Neutrophil (primary cell): ENCODE measurements around the gene FANK1.

Experiments used
- H3K27ac ChIP-seq: fragments of 200-600 bp; sonication (generic); 2 replicates; pipeline ENCODE4 v1.5.1; 2016; ENCODE audit warnings: mild to moderate bottlenecking, moderate library complexity
- H3K27me3 ChIP-seq: fragments of 200-600 bp; sonication (generic); 2 replicates; pipeline ENCODE4 v1.6.0; 2016; ENCODE audit warnings: mild to moderate bottlenecking
- H3K36me3 ChIP-seq: fragments of 200-600 bp; sonication (generic); 2 replicates; pipeline ENCODE4 v1.5.1; 2017
- H3K4me1 ChIP-seq, 2 experiments: fragments of 200-600 bp in 1 of 2; sonication (generic) in 1 of 2; 1 replicate in 1 of 2; 2 replicates in 1 of 2; pipeline versions ENCODE4 v1.5.1 to v1.6.1; 2013 to 2016; ENCODE audit warnings: low read depth in 1 of 2, low read length in 1 of 2, mild to moderate bottlenecking in 1 of 2, moderate library complexity in 1 of 2; ENCODE audit not compliant: control insufficient read depth in 1 of 2, insufficient read depth in 1 of 2
- H3K4me3 ChIP-seq, 2 experiments: fragments of 200-600 bp in 1 of 2; sonication (generic) in 1 of 2; 1 replicate in 1 of 2; 2 replicates in 1 of 2; pipeline ENCODE4 v1.5.1; 2013 to 2016; ENCODE audit warnings: low read depth in 1 of 2, low read length in 1 of 2, mild to moderate bottlenecking in 1 of 2, moderate library complexity in 1 of 2
- H3K9me3 ChIP-seq: fragments of 200-600 bp; sonication (generic); 2 replicates; pipeline ENCODE4 v1.5.1; 2016
- TF ChIP-seq, protein P1 (sequence below): fragments of 200-600 bp; sonication (generic); IDR thresholded peaks from 2 replicates; pipeline ENCODE4 v1.5.1; 2016; ENCODE audit warnings: antibody characterized with exemption

FANK1 gene

DNA sequence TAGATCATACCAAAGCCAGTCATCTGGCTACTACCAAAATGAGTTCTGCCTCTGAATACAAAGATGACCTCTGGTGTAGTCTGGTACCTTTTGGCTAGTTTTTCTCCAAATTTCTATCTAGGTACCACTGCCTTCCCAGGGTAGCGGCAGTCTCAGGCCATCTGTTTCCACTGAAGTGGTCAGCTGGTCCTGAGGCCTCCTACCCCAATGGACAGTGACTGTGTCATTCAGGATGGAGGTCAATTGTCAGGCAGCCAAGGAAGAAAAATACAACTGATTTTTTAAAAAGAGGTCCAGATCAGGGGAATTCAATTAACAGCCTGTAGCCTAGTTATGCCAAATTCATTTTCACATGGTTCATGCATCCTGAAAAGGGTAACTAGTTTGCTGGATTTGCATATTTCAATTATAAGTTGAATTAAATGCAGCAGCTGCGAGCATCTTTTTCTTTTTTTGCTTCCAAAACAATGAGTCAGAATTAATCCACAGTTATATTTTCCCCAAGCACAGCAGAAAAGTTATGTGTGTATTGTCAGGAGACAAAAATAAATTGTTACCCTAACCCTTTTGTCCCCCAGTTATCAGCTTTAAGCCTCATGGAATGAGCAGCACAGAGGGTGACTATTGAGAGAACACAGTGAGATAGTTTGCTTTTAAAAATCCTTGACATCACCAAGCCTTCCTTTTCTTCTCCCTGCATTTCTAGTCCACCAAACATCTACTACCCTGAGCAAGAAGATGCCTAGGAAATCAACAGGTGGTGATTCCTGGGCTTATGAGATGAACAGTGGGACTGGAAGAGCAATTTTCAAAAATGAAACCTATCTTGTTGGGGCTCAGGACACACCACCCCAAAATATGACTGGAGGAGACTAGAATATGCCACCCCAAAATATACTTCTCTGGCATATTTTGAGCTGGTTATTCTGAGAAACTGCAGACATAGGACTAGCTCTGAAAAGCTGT lies 45.3 kb upstream of the FANK1 start:
- H3K36me3 ChIP-seq: peaks cover 23% of the 10 kb centered on the region

DNA sequence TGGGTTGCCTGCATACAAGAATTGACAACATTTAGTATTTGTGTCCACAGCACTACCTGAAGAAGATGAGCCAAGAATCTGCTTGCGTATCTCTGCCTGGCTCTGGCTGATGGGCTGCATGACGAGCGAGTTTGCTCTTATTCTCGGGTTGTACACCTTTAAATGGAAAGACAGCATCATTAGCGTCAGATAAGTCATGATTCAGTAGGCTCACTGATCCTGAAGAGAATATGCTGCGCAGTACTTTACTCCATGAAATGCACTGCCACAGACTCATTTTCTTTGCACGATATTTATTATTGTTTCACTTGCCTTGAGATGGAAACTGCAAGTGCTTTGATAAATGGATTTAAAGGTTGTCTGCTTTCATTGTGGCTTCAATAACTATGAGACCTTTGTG lies 43.9 kb upstream of the FANK1 start:
- TF ChIP-seq, protein P1, sequence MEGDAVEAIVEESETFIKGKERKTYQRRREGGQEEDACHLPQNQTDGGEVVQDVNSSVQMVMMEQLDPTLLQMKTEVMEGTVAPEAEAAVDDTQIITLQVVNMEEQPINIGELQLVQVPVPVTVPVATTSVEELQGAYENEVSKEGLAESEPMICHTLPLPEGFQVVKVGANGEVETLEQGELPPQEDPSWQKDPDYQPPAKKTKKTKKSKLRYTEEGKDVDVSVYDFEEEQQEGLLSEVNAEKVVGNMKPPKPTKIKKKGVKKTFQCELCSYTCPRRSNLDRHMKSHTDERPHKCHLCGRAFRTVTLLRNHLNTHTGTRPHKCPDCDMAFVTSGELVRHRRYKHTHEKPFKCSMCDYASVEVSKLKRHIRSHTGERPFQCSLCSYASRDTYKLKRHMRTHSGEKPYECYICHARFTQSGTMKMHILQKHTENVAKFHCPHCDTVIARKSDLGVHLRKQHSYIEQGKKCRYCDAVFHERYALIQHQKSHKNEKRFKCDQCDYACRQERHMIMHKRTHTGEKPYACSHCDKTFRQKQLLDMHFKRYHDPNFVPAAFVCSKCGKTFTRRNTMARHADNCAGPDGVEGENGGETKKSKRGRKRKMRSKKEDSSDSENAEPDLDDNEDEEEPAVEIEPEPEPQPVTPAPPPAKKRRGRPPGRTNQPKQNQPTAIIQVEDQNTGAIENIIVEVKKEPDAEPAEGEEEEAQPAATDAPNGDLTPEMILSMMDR: no peak
- no peak overlapping the region for H3K27ac ChIP-seq
- no peaks in the 10 kb centered on the region for H3K4me1 ChIP-seq
- H3K36me3 ChIP-seq: peaks cover 23% of the 10 kb centered on the region
- H3K9me3 ChIP-seq: no peaks in the 10 kb centered on the region
- no peak overlapping the region for H3K4me3 ChIP-seq
- H3K27me3 ChIP-seq: no peaks in the 10 kb centered on the region

More for the DNA sequence above, 45.3 kb upstream of the FANK1 start:
- Histone ChIP-seq H3K4me3 (no peak overlapping the region), H3K4me1 (no peaks in the 10 kb centered on the region), H3K27me3 (no peaks in the 10 kb centered on the region), H3K27ac (no peak overlapping the region), H3K9me3 (no peaks in the 10 kb centered on the region)
- TF ChIP-seq, protein P1: no peak

DNA sequence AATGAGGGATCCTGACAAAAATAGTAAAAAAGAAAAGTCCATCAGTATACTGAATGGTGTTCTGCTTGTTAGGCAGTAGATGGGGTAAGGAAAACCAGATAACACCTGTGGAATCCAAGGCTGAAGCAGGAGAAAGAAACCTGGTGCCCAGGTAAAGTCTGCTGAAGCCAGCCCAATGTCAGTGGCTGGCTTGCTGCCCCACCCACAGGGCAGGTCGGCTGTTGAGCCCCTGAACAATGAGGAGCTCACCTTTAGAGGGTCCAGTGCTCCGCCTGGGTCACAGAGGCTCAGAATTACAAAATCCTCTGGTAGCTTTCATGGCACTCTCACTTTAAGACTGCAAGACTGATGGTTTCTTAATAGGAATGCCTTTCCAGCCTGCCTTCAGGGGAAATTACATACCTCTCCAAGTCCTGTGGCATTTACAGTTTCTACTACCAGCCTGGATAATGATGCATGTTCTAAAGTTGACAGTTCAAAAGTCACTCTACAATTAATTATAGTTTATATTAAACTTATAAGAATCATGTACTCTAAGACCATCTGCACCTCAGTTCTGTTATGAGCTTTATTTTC lies 39.1 kb upstream of the FANK1 start:
- Histone ChIP-seq H3K4me3 (no peak overlapping the region), H3K9me3 (no peaks in the 10 kb centered on the region), H3K4me1 (no peaks in the 10 kb centered on the region), H3K27ac (no peak overlapping the region), H3K27me3 (no peaks in the 10 kb centered on the region), H3K36me3 (peaks cover 8% of the 10 kb centered on the region)
- TF ChIP-seq, protein P1: no peak

DNA sequence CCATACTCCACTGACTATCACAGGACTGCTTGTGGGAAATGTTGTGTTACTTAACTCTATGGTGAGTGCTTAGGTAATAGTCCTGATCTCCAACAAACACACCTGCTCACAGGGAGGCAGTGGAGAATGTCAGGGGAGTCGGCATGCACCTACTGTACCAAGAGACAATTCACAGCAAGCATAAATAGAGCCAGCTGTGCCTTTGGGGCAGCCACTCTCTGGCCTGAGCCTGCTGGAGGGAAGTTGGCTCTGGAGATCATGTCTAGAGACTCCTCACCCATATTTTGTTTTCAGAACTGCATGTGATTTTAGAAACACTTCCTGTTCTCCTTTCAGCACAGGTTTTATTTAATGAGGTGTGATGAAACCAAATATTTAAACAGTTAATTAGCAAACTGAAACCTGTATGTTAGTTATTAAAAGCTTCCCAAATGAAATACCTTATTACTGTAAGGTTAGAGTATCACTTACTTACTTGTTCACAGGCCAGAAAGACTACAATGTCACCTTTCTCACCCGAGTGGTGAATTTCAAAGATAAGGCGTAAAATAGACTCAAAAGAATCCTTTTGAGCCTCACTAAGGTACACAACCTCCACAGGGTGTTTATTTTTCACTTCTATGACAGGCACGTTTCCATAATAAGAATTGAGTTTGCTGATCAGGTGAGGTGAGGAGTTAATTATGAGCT lies 37.1 kb upstream of the FANK1 start:
- Histone ChIP-seq H3K4me3 (no peak overlapping the region), H3K4me1 (no peaks in the 10 kb centered on the region), H3K27me3 (no peaks in the 10 kb centered on the region), H3K36me3 (no peaks in the 10 kb centered on the region), H3K9me3 (no peaks in the 10 kb centered on the region), H3K27ac (no peak overlapping the region)
- TF ChIP-seq, protein P1: no peak

DNA sequence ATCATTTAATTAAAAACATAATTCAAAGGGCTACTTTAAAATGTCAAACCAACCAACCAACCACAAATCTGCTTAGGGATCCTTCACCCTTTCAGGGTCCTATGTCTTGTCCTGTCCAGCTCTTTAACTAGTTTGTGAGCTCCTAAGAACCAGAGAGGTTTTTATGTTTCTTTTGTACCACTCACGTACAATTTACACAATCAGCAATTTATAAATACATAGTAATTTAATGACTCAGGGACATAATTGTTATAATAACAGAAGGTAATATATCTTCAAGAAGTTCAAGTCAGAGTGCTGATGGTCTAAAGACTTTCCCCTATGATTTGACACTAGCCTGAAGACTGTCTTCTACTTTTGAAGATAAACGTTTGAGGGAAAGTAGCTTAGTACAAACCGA lies 31.2 kb upstream of the FANK1 start:
- TF ChIP-seq, protein P1: no peak
- no peaks in the 10 kb centered on the region for H3K27me3 ChIP-seq
- H3K27ac ChIP-seq: no peak overlapping the region
- H3K4me3 ChIP-seq: no peak overlapping the region
- H3K36me3 ChIP-seq: peaks cover 9% of the 10 kb centered on the region
- no peaks in the 10 kb centered on the region for H3K4me1 ChIP-seq
- no peaks in the 10 kb centered on the region for H3K9me3 ChIP-seq
